Breast epithelium (tissue), 4 donors: ENCODE data around the gene CCDC91. TPM values are rescaled to one million over a fixed set of nuclear protein-coding genes. Genes with fewer than 3 reads are reported as not detected.

Source experiments
- DNase-seq, 2 donors: peaks; one replicate each; pipeline ENCODE4 v3.0.0-alpha.2; 2019; ENCODE audit warnings: low spot score in 2 of 2
- H3K27ac ChIP-seq, 2 donors: fragments of 200-600 bp; sonication (generic) in 1 of 2; one replicate each; pipeline ENCODE4 v1.5.1; 2016 to 2019; ENCODE audit warnings: mild to moderate bottlenecking in 1 of 2
- H3K27me3 ChIP-seq, 2 donors: fragments of 200-600 bp; sonication (generic) in 1 of 2; one replicate each; pipeline versions ENCODE4 v1.5.1 to v1.6.0; 2017 to 2019; ENCODE audit warnings: control low read depth in 1 of 2, mild to moderate bottlenecking in 1 of 2
- H3K36me3 ChIP-seq: fragments of 200-600 bp; one replicate; pipeline ENCODE4 v1.5.1; 2019
- H3K4me1 ChIP-seq, 2 donors: fragments of 200-600 bp; sonication (generic); one replicate each; pipeline ENCODE4 v1.5.1; 2016 to 2019; ENCODE audit warnings: control low read depth in 1 of 2
- H3K4me3 ChIP-seq, 3 donors: fragments of 200-600 bp; sonication (generic); 1 replicate in 2 of 3; 2 replicates in 1 of 3; pipeline ENCODE4 v1.5.1; 2016 to 2019; ENCODE audit warnings: mild to moderate bottlenecking in 3 of 3, moderate library complexity in 2 of 3
- H3K9me3 ChIP-seq, 2 donors: fragments of 200-600 bp; sonication (generic) in 1 of 2; one replicate each; pipeline ENCODE4 v1.5.1; 2016 to 2019; ENCODE audit warnings: control low read depth in 1 of 2
- POLR2A ChIP-seq: fragments of 450-650 bp; IDR thresholded peaks from one replicate; pipeline ENCODE4 v1.6.1; 2016; ENCODE audit warnings: antibody characterized with exemption, mild to moderate bottlenecking, moderate library complexity
- POLR2AphosphoS5 ChIP-seq, 3 donors: sonication (generic); formaldehyde crosslinking; IDR thresholded peaks; one replicate each; pipeline ENCODE4 v1.6.1; 2017; ENCODE audit warnings: antibody characterized with exemption in 3 of 3
- intact Hi-C: fragments of 100-400 bp; cut with DNase I; formaldehyde crosslinking; loops from one replicate; pipeline ENCODE4 v1.15.1; 2023; ENCODE audit warnings: low total_unique reads
- total RNA-seq, 3 donors: library from RNA; depleted of rRNA; stranded (reverse); fragments of >200 nt; gene quantifications; one replicate each; pipeline ENCODE4 v1.1.0, GENCODE V29; 2016
- TF ChIP-seq, protein P1 (sequence below), 3 donors: fragments of 450-650 bp; IDR thresholded peaks; one replicate each; pipeline ENCODE4 v1.5.1; 2016 to 2017; ENCODE audit warnings: antibody characterized with exemption in 3 of 3, mild to moderate bottlenecking in 3 of 3, moderate library complexity in 3 of 3

The CCDC91 gene
- total RNA-seq, 3 donors from 2014 or later: 45.9 to 68.9 (median 48.8) TPM

DNA sequence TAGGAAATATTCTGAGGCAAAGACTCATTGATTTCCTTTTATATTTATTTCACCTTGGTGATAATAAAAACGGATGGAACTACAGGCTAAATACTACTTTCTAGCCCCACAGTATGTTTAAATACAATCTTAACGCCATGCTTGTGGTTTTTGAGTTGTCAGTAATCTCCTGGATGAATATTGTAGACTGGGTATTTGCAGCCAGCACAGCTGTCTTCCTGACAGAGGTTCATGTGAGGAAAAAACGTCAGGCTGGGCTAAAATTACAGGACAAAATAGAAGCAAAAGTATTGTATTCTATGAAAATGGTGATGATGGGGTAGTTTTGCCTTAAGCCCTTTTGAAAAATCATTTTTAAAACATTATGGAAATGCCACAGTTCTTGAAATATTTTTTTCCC, 140.9 kb downstream of the CCDC91 start:
- H3K27me3 ChIP-seq: no peaks in the 10 kb centered on the region
- no peak overlapping the region for H3K27ac ChIP-seq
- TF ChIP-seq POLR2A (no peak), POLR2AphosphoS5 (IDR thresholded peaks at IDR 0.05) (no peak)
- TF ChIP-seq, protein P1, sequence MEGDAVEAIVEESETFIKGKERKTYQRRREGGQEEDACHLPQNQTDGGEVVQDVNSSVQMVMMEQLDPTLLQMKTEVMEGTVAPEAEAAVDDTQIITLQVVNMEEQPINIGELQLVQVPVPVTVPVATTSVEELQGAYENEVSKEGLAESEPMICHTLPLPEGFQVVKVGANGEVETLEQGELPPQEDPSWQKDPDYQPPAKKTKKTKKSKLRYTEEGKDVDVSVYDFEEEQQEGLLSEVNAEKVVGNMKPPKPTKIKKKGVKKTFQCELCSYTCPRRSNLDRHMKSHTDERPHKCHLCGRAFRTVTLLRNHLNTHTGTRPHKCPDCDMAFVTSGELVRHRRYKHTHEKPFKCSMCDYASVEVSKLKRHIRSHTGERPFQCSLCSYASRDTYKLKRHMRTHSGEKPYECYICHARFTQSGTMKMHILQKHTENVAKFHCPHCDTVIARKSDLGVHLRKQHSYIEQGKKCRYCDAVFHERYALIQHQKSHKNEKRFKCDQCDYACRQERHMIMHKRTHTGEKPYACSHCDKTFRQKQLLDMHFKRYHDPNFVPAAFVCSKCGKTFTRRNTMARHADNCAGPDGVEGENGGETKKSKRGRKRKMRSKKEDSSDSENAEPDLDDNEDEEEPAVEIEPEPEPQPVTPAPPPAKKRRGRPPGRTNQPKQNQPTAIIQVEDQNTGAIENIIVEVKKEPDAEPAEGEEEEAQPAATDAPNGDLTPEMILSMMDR (IDR thresholded peaks at IDR 0.05): no peak
- H3K36me3 ChIP-seq: no peaks in the 10 kb centered on the region
- intact Hi-C loops: no loop called here
- no peaks in the 10 kb centered on the region for H3K4me1 ChIP-seq
- no peak for DNase-seq
- H3K9me3 ChIP-seq: peaks cover 0 to 4% of the 10 kb centered on the region in 2 donors
- no peak overlapping the region for H3K4me3 ChIP-seq

DNA sequence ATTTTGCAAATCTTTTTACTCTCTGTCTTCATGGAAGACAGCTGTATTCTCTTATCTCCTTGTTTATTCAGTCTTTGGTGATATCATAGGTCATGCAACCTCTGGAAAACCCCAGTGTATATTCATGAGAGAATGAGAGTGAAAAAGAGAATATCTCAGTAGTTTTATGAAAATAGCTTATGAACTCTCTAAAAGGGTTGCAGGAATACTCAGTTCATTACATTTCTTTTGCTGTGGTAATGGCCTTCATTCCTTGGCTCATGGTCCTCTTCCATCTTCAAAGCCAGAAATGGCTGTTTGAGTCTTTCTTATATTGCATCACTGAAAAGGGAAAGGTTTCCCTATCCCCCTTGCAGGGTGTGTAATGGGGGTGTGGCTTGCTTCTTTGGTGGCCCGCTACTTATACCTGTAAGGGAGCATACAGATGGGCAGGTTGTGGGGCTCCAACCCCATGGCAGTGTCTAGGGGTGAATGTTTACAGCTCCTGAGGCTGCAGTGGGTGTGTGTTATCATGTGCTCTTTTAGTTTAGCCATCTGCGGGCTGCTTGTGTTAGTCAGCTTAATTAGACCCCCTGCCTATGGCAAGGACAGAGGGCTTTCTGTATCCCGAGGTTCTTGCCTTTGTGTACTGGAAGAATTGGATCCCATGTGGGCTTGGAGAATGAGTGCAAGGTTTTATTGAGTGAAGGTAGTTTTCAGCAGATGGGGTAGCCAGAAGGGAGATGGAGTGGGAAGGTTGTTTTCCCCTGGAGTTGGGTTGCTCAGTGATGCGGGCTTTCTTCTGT, 150.2 kb downstream of the CCDC91 start:
- no peak for DNase-seq

DNA sequence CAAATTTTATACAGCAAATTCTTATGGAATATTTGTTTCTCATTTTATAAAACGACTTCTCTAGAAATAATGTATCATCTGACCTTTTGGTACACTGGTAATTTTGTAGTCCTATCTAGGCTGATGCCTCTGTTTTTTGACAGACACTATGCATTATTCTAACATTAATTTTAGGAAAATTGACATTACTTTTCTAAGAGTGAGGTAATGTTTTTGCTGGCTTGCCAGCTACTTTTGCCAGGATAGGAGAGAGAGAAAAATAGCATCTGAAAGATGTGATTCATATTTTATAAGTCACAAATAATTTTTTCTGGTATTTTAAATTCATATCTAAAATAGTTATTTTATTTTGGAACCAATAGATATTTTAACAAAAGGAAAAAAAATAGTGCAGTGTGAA, 153.5 kb downstream of the CCDC91 start:
- intact Hi-C loops: no loop called here
- Histone ChIP-seq H3K27me3 (no peaks in the 10 kb centered on the region), H3K27ac (no peak overlapping the region), H3K4me1 (no peaks in the 10 kb centered on the region), H3K4me3 (no peak overlapping the region), H3K36me3 (no peaks in the 10 kb centered on the region), H3K9me3 (no peaks in the 10 kb centered on the region)
- no peak for DNase-seq
- TF ChIP-seq POLR2AphosphoS5 (IDR thresholded peaks at IDR 0.05) (no peak), POLR2A (no peak)
- TF ChIP-seq, protein P1 (IDR thresholded peaks at IDR 0.05): no peak

More for the DNA sequence above, 150.2 kb downstream of the CCDC91 start:
- H3K36me3 ChIP-seq: no peaks in the 10 kb centered on the region
- TF ChIP-seq POLR2A: no peak
- TF ChIP-seq POLR2AphosphoS5 (IDR thresholded peaks at IDR 0.05): no peak
- TF ChIP-seq, protein P1 (IDR thresholded peaks at IDR 0.05): no peak
- intact Hi-C loops: no loop called here
- H3K9me3 ChIP-seq: no peaks in the 10 kb centered on the region
- no peaks in the 10 kb centered on the region for H3K27me3 ChIP-seq
- H3K27ac ChIP-seq: no peak overlapping the region
- no peaks in the 10 kb centered on the region for H3K4me1 ChIP-seq
- H3K4me3 ChIP-seq: no peak overlapping the region

DNA sequence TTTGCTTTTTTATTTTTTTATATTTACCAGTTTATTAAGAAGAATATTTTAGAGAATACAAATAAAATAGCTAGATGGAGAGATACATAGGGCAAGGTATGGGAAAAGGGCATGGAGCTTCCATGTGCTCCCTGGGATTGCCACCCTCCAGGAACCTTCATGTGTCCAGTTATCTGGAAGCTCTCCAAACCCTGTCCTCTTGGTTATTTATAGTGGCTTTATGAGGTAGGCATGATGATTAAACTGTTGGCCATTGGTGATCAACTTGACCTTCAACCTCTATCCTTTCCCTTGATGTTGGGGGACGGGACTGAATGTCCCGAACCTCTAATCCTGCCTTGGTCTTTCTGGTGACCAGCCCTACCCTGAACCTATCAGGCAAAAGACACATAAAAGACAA, 156.3 kb downstream of the CCDC91 start:
- TF ChIP-seq POLR2A (no peak), POLR2AphosphoS5 (IDR thresholded peaks at IDR 0.05) (no peak)
- TF ChIP-seq, protein P1 (IDR thresholded peaks at IDR 0.05): no peak
- intact Hi-C loops: no loop called here
- Histone ChIP-seq H3K27me3 (no peaks in the 10 kb centered on the region), H3K4me1 (no peaks in the 10 kb centered on the region), H3K9me3 (no peaks in the 10 kb centered on the region), H3K36me3 (no peaks in the 10 kb centered on the region), H3K4me3 (no peak overlapping the region), H3K27ac (no peak overlapping the region)
- DNase-seq: no peak

DNA sequence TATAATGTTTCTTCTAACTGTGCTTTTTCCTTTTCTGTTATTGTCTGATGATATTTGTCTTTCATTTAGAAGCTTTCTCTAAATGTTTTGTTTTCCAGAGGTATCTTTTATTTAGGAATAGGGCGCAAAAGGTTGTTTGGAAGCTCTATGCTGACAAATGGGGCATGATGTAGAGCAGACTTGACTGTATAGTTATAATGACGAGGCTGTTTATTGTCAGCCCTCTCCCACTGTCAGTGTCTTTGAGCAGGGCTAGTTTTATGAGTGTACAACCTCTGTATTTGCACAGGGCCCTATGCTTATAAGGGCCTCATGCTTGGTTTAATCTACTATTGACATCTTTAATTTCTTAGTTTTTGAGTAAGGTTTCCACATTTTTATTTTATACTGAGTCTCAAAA, 158.9 kb downstream of the CCDC91 start:
- no peak for DNase-seq
- Histone ChIP-seq H3K27me3 (no peaks in the 10 kb centered on the region), H3K36me3 (no peaks in the 10 kb centered on the region), H3K9me3 (peaks cover 0 to 13% of the 10 kb centered on the region in 2 donors), H3K4me3 (no peak overlapping the region), H3K27ac (no peak overlapping the region), H3K4me1 (no peaks in the 10 kb centered on the region)
- intact Hi-C loops: loop anchor here (2.0 kb wide), 1 partner anchor 16 kb away; no protein-coding TSS in a partner anchor
- TF ChIP-seq, protein P1 (IDR thresholded peaks at IDR 0.05): no peak
- TF ChIP-seq POLR2AphosphoS5 (IDR thresholded peaks at IDR 0.05) (no peak), POLR2A (no peak)
